ENCODE data around the gene SYTL4. TPM values are rescaled to one million over a fixed set of nuclear protein-coding genes. Genes with fewer than 3 reads are reported as not detected.

SYTL4 gene
- total and polyA plus RNA-seq, 8 donors = 4.5 to 27.7 (median 12.3) TPM

- Histone ChIP-seq H3K4me1 (no peaks in the 10 kb centered on the region), H3K27me3 (no peaks in the 10 kb centered on the region), H3K4me3 (no peak overlapping the region), H3K9me3 (no peaks in the 10 kb centered on the region), H3K36me3 (peaks cover 0 to 30% (median 17%) of the 10 kb centered on the region in 4 donors), H3K27ac (no peak overlapping the region)
- no peak for DNase-seq
- no peak for TF ChIP-seq EP300 (IDR thresholded peaks at IDR 0.05)
- TF ChIP-seq, protein P1, sequence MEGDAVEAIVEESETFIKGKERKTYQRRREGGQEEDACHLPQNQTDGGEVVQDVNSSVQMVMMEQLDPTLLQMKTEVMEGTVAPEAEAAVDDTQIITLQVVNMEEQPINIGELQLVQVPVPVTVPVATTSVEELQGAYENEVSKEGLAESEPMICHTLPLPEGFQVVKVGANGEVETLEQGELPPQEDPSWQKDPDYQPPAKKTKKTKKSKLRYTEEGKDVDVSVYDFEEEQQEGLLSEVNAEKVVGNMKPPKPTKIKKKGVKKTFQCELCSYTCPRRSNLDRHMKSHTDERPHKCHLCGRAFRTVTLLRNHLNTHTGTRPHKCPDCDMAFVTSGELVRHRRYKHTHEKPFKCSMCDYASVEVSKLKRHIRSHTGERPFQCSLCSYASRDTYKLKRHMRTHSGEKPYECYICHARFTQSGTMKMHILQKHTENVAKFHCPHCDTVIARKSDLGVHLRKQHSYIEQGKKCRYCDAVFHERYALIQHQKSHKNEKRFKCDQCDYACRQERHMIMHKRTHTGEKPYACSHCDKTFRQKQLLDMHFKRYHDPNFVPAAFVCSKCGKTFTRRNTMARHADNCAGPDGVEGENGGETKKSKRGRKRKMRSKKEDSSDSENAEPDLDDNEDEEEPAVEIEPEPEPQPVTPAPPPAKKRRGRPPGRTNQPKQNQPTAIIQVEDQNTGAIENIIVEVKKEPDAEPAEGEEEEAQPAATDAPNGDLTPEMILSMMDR (IDR thresholded peaks at IDR 0.05) = no peak
- TF ChIP-seq POLR2A (IDR thresholded peaks at IDR 0.05) = no peak
- TF ChIP-seq POLR2AphosphoS5 (IDR thresholded peaks at IDR 0.05) = no peak
- 53 to 74% (median 72%) methylated on average over 6 of the region's 6 CpGs for WGBS, 5 donors
- intact Hi-C loops (cut with DNase I; ENCODE audit: low total_unique reads) = loop anchor here (5.0 kb wide), 1 partner anchor 80 kb away; no protein-coding TSS in a partner anchor
These were observed 44.8 kb downstream of the SYTL4 start for GRCh38 chrX:100687128-100687527.

GRCh38 chrX:100685997-100686305 lies 46.0 kb downstream of the SYTL4 start:
- Histone ChIP-seq H3K4me3 (no peak overlapping the region), H3K9me3 (no peaks in the 10 kb centered on the region), H3K27ac (no peak overlapping the region), H3K36me3 (peaks cover 0 to 30% (median 17%) of the 10 kb centered on the region in 4 donors), H3K27me3 (no peaks in the 10 kb centered on the region), H3K4me1 (no peaks in the 10 kb centered on the region)
- DNase-seq = no peak
- intact Hi-C loops (cut with DNase I; ENCODE audit: low total_unique reads) = loop anchor here (5.0 kb wide), 1 partner anchor 81 kb away; no protein-coding TSS in a partner anchor
- no peak for TF ChIP-seq POLR2A (IDR thresholded peaks at IDR 0.05)
- TF ChIP-seq, protein P1 (IDR thresholded peaks at IDR 0.05) = no peak
- TF ChIP-seq POLR2AphosphoS5 (IDR thresholded peaks at IDR 0.05) = no peak
- no peak for TF ChIP-seq EP300 (IDR thresholded peaks at IDR 0.05)
- 13 to 43% (median 16%) methylated on average over 1 of the region's 1 CpG for WGBS, 5 donors

DNA sequence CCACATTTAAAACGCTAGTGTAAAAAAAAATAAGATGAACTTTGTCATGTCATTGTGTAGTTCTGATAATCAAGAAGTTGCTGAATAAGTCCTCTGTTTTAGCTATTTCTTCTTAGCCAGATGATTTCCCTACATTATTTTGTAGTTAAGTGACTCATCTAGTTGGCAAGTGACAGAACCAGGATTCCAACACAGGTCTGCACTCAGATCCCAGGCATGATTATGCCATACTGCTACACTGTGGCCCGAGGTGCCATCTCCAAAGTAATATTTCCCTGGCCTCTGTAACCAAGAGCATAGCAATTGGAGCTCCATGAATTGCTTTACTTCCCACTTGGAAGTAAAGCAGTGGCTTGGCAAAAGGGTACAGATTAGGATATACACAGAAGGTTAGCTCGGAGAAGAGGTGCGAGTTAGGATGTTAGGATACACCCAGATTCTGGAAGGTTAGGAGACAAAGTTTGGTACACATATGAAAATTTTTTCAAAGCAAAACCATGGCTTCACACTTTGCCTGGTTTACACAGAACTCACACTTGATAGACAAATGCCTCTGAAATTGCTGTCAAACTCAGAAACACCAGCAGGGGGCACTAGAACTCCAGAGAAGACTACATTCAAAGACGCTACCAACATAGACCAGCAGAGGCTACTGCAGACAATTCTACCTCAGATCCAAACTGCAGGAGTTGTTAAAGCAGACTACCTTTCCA lies 46.5 kb downstream of the SYTL4 start:
- Histone ChIP-seq H3K27me3 (no peaks in the 10 kb centered on the region), H3K36me3 (peaks cover 0 to 27% (median 17%) of the 10 kb centered on the region in 4 donors), H3K9me3 (no peaks in the 10 kb centered on the region), H3K27ac (no peak overlapping the region), H3K4me3 (no peak overlapping the region), H3K4me1 (no peaks in the 10 kb centered on the region)
- intact Hi-C loops (cut with DNase I; ENCODE audit: low total_unique reads) = loop anchor here (5.0 kb wide), 1 partner anchor 82 kb away; no protein-coding TSS in a partner anchor
- TF ChIP-seq POLR2A (IDR thresholded peaks at IDR 0.05) = no peak
- no peak for TF ChIP-seq EP300 (IDR thresholded peaks at IDR 0.05)
- TF ChIP-seq, protein P1 (IDR thresholded peaks at IDR 0.05) = peak in 5 of 7 experiments; percentile 68 to 93 (median 82)
- TF ChIP-seq POLR2AphosphoS5 (IDR thresholded peaks at IDR 0.05) = no peak
- DNase-seq = peak; percentile 77 to 87
- WGBS, 5 donors = 27 to 44% (median 35%) methylated on average over 5 of the region's 5 CpGs

- no peaks in the 10 kb centered on the region for H3K4me1 ChIP-seq
- TF ChIP-seq EP300 (IDR thresholded peaks at IDR 0.05) = no peak
- TF ChIP-seq, protein P1 (IDR thresholded peaks at IDR 0.05) = no peak
- no peak for TF ChIP-seq POLR2A (IDR thresholded peaks at IDR 0.05)
- TF ChIP-seq POLR2AphosphoS5 (IDR thresholded peaks at IDR 0.05) = no peak
- H3K27me3 ChIP-seq = no peaks in the 10 kb centered on the region
- no peak overlapping the region for H3K27ac ChIP-seq
- DNase-seq = no peak
- intact Hi-C loops (cut with DNase I; ENCODE audit: low total_unique reads) = no loop called here
- no peaks in the 10 kb centered on the region for H3K9me3 ChIP-seq
- WGBS, 5 donors = 77 to 95% (median 92%) methylated on average over 8 of the region's 8 CpGs
- no peak overlapping the region for H3K4me3 ChIP-seq
- peaks cover 0 to 22% (median 13%) of the 10 kb centered on the region in 4 donors for H3K36me3 ChIP-seq
These were observed 49.0 kb downstream of the SYTL4 start for GRCh38 chrX:100682939-100683338.

Measured in stomach (tissue), 9 donors.